HG02870 (cell line): Measurements from ENCODE around the gene IL18.
"Not testable (repeated sequence)": the region's sequence is repeated elsewhere in the genome, so short reads cannot be mapped to it uniquely, and the experiment has no call there.

Experiments
- ATAC-seq: cut with Tn5 transposase; IDR thresholded peaks from one replicate; pipeline ENCODE4 v1.9.1; 2021; ENCODE audit warnings: mild to moderate bottlenecking, moderate library complexity; ENCODE audit not compliant: unreplicated experiment

The IL18 gene

GRCh38 chr11:112163875-112164685, at the start of gene IL18:
TSS of gene IL18 (minus strand) at chr11:112164094. CDS start at chr11:112155053, 9,041 bp downstream.
- no peak for ATAC-seq

DNA sequence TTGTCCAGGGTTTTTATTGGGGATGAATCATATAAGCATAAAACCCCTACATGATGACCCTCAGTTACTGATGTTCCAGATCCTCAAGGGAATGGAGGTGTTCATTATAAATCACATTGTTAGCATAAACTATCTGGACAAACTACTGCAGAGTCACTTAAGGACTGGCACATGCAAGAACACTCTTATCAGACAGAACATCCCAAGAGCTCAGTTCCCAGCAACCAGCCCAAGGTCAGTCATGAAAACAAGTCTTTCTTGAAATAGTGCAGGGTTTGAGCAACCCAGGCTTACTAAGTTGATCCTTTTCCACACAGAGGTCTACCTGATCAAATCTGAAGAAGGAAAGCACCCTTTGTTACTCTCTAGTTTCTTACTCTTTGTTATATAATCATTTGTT, 48.8 kb upstream of the IL18 start:
- no peak for ATAC-seq

DNA sequence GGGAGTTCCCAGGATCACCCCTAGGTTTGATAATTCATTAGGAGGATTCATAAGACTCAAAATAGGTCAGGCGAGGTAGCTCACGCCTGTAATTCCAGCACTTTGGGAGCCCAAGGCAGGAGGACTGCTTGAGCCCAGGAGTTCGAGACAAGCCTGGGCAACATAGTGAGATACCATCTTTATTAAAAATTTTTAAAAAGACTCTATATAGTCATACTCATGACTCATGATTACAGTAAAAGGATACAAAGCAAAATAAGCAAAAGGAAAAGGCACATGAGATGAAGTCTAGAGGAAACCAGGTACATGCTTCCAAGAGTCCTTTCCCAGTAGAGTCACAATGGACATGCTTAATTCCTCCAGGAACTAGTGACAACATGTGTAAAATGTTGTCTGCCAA, 48.4 kb upstream of the IL18 start:
- ATAC-seq, result no peak

- no peak for ATAC-seq
These were observed 47.6 kb upstream of the IL18 start for GRCh38 chr11:112211536-112211935.

GRCh38 chr11:112210890-112211289, 47.0 kb upstream of the IL18 start:
- no peak for ATAC-seq

DNA sequence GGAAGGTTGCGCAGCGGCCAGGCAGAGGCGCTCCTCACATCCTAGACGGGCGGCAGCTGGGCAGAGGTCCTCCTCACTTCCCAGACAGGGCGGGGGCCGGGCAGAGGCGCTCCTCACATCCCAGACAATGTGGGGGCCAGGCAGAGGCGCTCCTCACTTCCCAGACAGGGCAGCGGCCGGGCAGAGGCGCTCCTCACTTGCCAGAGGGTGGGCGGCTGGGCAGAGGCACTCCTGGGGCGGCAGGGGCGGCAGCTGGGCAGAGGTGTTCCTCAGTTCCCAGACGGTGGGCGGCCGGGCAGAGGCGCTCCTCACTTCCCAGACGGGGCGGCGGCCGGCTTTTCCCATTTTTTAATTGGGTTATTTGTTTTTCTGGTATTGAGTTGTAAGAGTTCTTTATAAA, 42.2 kb upstream of the IL18 start:
- no peak for ATAC-seq

GRCh38 chr11:112200252-112200651, 36.4 kb upstream of the IL18 start:
- no peak for ATAC-seq

GRCh38 chr11:112199101-112199500, 35.2 kb upstream of the IL18 start:
- not testable (repeated sequence) for ATAC-seq

GRCh38 chr11:112196519-112197087, 32.7 kb upstream of the IL18 start:
- no peak for ATAC-seq

DNA sequence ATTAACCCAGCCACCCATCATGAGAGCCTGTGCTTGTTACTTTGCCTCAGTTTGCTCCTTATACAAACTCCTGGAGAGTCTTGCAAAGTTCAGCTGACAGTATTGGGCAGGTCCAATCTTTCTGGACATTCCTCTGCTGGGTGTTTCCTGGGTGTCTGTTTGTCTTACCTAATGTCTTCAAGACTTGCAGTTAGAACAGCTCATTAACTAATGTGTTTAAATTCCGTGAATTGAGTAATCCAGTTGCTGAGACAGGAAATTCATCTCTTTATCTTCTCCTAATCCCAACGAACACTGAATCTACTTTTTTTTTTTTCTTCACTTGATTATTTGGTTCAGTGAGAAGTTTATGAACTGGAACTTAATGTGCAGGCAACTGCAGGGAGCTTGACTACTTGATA, 32.1 kb upstream of the IL18 start:
- no peak for ATAC-seq

DNA sequence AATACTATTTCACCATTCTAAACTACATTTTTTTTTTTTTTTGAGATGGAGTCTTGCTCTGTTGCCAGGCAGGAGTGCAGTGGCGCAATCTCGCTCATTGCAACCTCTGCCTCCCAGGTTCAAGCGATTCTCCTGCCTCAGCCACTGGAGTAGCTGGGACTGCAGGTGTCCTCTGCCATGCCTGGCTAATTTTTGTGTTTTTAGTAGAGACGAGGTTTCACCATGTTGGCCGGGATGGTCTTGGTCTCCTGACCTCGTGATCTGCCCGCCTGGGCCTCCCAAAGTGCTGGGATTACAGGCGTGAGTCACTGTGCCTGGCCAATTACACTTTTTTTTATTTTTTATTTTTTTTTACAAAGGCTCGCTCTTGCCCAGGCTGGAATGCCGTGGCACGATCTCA, 31.2 kb upstream of the IL18 start:
- ATAC-seq, result not testable (repeated sequence)

GRCh38 chr11:112186304-112186703, 22.4 kb upstream of the IL18 start:
- ATAC-seq, result no peak

- ATAC-seq, result no peak
These were observed 22.0 kb upstream of the IL18 start for GRCh38 chr11:112185883-112186282.

DNA sequence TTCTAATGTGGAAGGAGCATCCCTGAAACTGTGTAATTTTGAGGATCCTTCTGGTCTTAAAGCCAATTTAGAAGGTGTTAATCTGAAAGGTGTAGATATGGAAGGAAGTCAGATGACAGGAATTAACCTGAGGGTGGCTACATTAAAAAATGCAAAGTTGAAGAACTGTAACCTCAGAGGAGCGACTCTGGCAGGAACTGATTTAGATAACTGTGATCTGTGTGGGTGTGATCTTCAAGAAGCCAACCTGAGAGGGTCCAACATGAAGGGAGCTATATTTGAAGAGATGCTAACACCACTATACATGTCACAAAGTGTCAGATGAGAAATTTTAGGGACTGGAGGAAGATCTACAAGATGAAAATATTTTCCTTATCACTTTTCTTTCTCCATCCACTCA, 19.0 kb upstream of the IL18 start:
- no peak for ATAC-seq

GRCh38 chr11:112179601-112180000, 15.7 kb upstream of the IL18 start:
- no peak for ATAC-seq

DNA sequence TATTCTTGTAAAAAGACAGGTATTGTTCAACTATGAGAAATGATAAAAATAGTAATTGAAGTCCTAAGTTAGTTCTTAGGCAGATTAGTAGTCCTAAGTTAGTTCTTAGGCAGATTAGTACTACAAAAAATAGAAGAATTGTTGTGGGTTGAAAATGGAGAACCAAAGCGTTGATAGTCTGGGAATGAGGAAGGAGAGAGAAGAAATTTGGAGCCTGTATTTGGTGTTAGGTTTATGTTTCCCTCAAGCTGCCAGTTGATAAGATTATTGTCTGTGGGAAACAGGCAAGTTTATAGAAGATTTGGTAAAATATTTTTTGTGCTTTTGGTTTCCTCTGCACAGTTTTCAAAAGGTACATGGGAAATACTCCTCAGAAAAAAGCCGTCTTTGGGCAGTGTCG, 15.0 kb upstream of the IL18 start:
- ATAC-seq, result no peak

- no peak for ATAC-seq
These were observed 14.5 kb upstream of the IL18 start for GRCh38 chr11:112178428-112178827.

DNA sequence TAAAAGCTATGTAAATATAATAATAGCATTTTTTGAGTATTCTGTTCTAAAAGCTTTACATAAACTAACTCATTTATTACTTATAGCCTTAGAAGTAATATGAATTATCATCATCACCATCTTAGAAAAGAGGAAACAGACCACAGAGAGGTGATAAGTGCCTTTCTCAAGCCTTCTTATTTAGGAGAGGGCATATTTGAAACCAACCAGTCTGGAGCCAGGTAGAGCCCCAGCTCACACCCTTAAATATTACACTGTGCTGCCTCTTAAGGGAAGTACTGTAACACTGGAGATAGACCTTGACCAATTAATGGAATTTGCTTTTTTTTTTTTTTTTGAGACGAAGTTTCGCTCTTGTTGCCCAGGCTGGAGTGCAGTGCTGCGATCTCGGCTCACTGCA, 13.7 kb upstream of the IL18 start:
- ATAC-seq, result no peak

DNA sequence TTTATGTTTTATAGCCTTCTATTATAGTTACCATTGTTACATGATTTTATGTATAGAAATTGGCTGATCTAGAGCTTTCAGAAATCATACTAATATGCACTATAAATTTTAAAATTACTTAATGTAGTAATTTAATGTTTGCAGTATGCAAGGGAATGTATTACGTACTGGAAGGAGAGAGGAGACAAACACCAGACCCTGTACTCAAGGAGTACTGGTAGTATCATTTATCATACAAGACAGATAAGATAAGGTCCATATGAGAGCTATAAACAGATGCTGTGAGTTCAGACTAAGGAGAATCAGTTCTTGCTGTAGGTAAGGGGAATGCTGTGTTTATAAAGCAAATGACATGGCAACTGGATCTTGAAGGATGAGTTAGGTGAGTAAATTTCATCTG, 12.2 kb upstream of the IL18 start:
- ATAC-seq, result no peak

GRCh38 chr11:112175599-112175952, 11.7 kb upstream of the IL18 start:
- no peak for ATAC-seq

DNA sequence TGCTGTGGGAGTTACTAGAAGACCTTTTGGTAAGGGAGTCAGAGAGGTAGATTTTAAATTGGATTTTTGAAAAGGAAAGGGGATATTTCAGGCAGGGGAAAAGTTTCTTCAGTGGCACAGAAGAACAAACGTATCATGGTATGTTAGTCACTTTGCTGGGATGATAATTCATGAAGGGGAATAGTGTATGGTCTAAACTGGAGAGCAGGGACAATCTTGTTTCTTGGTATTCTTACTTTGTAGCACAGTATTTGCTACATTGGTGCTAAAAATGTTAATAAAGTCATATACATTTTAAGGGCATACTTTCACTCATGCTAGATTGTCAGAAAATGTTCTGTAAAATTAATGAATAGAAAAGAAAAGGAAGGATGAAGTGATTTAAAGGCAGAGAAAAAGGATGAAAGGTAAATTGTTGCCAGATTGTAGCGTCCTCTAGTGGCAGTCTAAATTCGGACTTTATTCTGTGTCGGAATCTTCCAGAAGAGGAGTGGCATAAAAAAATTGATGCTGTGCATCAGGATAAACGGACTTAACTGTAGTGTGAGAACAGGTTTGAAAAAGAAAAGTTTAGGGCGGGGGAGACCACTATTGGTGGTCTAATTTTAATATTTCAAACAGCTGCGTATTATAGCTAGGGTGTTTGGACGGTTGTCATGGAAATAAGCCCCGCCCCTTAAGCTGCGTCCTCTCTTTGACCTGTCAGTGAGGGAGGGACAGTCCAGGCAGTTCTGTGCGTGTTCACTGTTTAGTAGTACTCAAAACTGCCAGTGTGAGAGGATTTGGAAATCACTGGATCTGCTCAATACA, 11.1 kb upstream of the IL18 start, which contains the start of gene BCO2:
TSS of gene BCO2 (plus strand) at position 724 of the 810 bp plus-strand sequence. CDS start 90 bp downstream, outside the sequence.
- peak; percentile 55 for ATAC-seq

DNA sequence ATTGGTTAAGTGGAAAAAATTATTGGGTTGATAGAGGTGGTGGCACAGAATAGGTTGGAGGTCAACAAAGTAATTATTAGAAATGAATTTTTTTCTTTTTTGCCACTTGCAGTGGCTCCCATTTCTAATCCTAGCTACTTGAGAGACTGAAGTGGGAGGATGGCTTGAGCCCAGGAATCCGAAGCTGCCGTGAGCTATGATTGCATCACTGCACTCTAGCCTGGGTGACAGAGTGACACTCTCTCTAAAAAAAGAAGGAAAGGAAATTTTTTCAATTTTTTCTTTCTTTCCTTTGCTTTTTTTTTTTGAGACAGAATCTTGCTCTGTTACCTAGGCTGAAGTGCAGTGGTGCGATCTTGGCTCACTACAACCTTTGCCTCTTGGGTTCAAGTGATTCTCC, 9.3 kb upstream of the IL18 start:
- no peak for ATAC-seq
